NCI-H187 (cell line): Measurements from ENCODE around the gene DHX35.
"Not testable (repeated sequence)": the region's sequence is repeated elsewhere in the genome, so short reads cannot be mapped to it uniquely, and the experiment has no call there.

ENCODE experiments used
- DNase-seq, 2 experiments: peaks; one replicate each; lab custom pipeline; 2025; lab: John Stamatoyannopoulos, UW

DHX35 gene

GRCh38 chr20:38979842-38980241, 17.7 kb downstream of the DHX35 start:
- no peak for DNase-seq

GRCh38 chr20:38982291-38982690, 20.1 kb downstream of the DHX35 start:
- DNase-seq, result no peak

GRCh38 chr20:38985060-38985459, 22.9 kb downstream of the DHX35 start:
- no peak for DNase-seq

GRCh38 chr20:38985603-38986170, 23.5 kb downstream of the DHX35 start:
- DNase-seq, result peak in 1 of 2 experiments; percentile 37

GRCh38 chr20:38986663-38987062, 24.5 kb downstream of the DHX35 start:
- DNase-seq, result no peak

GRCh38 chr20:38987777-38988176, 25.6 kb downstream of the DHX35 start:
- no peak for DNase-seq

- DNase-seq, result no peak
These were observed 28.6 kb downstream of the DHX35 start for GRCh38 chr20:38990728-38991127.

GRCh38 chr20:38991814-38992704, 29.9 kb downstream of the DHX35 start:
- no peak for DNase-seq

GRCh38 chr20:38995536-38996044, 33.4 kb downstream of the DHX35 start:
- no peak for DNase-seq

GRCh38 chr20:38996866-38997265, 34.7 kb downstream of the DHX35 start:
- DNase-seq, result not testable (repeated sequence)

GRCh38 chr20:38997622-38998021, 35.5 kb downstream of the DHX35 start:
- no peak for DNase-seq

- no peak for DNase-seq
These were observed 37.1 kb downstream of the DHX35 start for GRCh38 chr20:38999217-38999616.

GRCh38 chr20:38999965-39000910, 38.1 kb downstream of the DHX35 start:
- no peak for DNase-seq

- peak; percentile 53 to 55 for DNase-seq
These were observed 42.4 kb downstream of the DHX35 start for GRCh38 chr20:39004508-39004907.

GRCh38 chr20:39009348-39009747, 47.2 kb downstream of the DHX35 start:
- DNase-seq, result no peak

- DNase-seq, result peak; percentile 13
These were observed 48.4 kb downstream of the DHX35 start for GRCh38 chr20:39010496-39010895.

GRCh38 chr20:39013662-39014109, 51.5 kb downstream of the DHX35 start:
- DNase-seq, result no peak

- no peak for DNase-seq
These were observed 53.9 kb downstream of the DHX35 start for GRCh38 chr20:39016041-39016440.

GRCh38 chr20:39016506-39016905, 54.4 kb downstream of the DHX35 start:
- no peak for DNase-seq

GRCh38 chr20:39019027-39019426, 56.9 kb downstream of the DHX35 start:
- no peak for DNase-seq

GRCh38 chr20:39019805-39020325, 57.7 kb downstream of the DHX35 start:
- DNase-seq, result no peak

GRCh38 chr20:39021748-39022147, 59.6 kb downstream of the DHX35 start:
- no peak for DNase-seq
